ENCODE measurements around the gene SMARCA4.

Gene SMARCA4

DNA sequence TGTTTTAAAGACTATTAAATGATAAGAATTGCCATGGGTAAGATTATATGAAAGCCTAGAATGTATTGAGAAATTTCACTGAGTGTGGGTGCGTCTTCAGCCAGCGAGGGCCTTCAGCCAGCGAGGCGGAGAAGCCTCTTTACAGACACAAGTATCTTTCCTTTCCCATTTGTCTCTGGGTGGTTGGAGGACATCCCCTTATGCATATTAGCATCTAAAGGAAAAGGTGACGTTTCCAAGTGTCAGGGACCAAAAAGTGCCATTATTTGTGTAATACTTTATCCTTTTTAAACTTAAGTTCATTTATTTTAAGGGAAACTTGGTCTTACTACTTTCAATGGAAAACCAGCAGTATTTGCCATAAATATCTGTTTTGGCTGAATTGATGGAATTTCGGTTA, 22.2 kb downstream of the SMARCA4 start:
- TF ChIP-seq, protein P1, sequence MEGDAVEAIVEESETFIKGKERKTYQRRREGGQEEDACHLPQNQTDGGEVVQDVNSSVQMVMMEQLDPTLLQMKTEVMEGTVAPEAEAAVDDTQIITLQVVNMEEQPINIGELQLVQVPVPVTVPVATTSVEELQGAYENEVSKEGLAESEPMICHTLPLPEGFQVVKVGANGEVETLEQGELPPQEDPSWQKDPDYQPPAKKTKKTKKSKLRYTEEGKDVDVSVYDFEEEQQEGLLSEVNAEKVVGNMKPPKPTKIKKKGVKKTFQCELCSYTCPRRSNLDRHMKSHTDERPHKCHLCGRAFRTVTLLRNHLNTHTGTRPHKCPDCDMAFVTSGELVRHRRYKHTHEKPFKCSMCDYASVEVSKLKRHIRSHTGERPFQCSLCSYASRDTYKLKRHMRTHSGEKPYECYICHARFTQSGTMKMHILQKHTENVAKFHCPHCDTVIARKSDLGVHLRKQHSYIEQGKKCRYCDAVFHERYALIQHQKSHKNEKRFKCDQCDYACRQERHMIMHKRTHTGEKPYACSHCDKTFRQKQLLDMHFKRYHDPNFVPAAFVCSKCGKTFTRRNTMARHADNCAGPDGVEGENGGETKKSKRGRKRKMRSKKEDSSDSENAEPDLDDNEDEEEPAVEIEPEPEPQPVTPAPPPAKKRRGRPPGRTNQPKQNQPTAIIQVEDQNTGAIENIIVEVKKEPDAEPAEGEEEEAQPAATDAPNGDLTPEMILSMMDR (conservative IDR thresholded peaks at IDR 0.05; ENCODE audit: low read depth, low read length) = no peak
- no peak for DNase-seq (ENCODE audit: low read depth)
- H3K4me3 ChIP-seq (ENCODE audit: low read length) = no peak overlapping the region

DNA sequence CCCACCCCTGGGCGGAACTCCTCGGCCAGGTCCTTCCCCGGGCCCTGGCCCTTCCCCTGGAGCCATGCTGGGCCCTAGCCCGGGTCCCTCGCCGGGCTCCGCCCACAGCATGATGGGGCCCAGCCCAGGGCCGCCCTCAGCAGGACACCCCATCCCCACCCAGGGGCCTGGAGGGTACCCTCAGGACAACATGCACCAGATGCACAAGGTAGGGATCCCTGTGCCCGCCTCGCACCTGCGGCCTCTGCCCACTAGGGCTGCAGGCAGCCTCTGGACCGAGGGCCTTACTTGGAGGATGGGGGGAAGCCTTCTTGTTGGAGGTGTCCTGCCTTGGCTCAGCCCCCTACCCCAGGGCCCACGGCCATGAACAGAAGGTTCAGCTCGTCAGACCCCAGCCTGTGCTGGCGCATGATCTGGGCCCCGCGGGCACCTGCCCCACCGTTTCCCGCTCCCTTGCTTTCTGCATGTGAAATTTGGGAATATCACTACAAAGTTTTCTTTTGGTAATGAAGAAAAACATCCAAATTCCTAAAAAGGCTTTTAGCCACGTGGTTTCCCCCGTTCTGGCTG, 23.4 kb downstream of the SMARCA4 start:
- TF ChIP-seq, protein P1 (conservative IDR thresholded peaks at IDR 0.05; ENCODE audit: low read depth, low read length) = no peak
- no peak overlapping the region for H3K4me3 ChIP-seq (ENCODE audit: low read length)
- DNase-seq (ENCODE audit: low read depth) = no peak

DNA sequence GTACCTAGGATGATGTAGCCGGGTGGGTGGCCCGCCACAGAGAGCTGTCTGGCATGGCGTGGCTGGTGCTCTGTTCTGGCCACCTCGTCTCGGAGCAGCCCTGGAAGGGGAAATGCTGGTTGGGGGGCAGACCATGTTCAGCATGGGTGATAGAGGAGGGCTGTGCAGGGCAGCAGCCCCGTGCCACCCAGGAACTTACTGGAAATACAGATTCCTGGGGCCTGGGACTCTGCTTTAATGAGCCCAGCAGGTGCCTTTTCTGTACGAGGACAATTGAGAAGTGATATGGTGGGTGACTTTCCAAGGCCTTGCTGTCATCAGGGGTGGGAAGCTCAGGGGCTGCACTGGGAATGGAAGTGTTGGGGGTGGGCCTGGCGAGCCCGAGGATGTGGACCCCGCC, 24.7 kb downstream of the SMARCA4 start:
- TF ChIP-seq, protein P1 (conservative IDR thresholded peaks at IDR 0.05; ENCODE audit: low read depth, low read length) = no peak
- no peak for DNase-seq (ENCODE audit: low read depth)
- no peak overlapping the region for H3K4me3 ChIP-seq (ENCODE audit: low read length)

DNA sequence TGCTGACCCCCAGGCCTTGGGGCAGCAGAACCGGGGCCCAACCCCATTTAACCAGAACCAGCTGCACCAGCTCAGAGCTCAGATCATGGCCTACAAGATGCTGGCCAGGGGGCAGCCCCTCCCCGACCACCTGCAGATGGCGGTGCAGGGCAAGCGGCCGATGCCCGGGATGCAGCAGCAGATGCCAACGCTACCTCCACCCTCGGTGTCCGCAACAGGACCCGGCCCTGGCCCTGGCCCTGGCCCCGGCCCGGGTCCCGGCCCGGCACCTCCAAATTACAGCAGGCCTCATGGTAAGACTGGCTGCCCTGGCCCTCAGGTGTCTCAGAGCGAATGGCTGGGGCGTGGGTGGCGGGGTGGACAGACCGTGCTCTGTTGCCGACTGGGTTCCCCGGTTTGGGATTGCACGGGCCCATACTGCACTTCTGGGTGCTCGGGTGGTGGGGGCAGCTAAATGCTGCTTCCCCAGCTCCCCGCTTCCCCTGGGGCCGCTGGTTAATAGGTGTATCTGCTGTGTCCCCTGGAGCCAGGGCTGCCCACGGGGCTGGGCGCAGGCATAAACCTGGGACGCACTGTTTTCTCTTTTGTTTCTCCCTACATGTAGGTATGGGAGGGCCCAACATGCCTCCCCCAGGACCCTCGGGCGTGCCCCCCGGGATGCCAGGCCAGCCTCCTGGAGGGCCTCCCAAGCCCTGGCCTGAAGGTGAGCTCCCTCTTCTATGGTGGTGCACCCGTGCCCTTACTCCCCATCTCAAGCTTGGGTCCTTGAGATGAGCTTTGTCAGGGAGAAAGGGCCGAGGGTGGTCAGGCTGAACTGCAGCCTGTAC, 25.7 kb downstream of the SMARCA4 start:
- no peak for DNase-seq (ENCODE audit: low read depth)
- TF ChIP-seq, protein P1 (conservative IDR thresholded peaks at IDR 0.05; ENCODE audit: low read depth, low read length) = no peak
- H3K4me3 ChIP-seq (ENCODE audit: low read length) = no peak overlapping the region

DNA sequence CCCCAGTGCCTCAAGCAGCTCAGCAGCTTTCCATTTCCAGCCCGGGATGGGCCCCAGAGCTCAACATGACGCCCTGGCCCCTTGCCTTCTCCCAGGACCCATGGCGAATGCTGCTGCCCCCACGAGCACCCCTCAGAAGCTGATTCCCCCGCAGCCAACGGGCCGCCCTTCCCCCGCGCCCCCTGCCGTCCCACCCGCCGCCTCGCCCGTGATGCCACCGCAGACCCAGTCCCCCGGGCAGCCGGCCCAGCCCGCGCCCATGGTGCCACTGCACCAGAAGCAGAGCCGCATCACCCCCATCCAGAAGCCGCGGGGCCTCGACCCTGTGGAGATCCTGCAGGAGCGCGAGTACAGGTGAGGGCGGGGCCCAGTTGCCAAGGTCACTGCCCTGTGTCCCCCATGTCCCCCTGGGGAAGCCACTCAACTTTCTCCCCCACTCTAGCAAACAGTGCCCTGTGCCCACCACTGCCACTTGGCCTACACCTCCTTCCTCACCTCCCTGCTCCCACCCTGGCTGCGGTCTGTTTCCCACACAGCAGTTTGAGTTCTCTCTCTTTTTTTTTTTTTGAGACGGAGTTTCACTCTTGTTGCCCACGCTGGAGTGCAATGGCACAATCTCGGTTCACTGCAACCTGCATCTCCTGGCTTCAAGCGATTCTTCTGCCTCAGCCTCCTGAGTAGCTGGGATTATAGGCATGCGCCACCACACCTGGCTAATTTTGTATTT, 26.9 kb downstream of the SMARCA4 start:
- H3K4me3 ChIP-seq (ENCODE audit: low read length) = no peak overlapping the region
- TF ChIP-seq, protein P1 (conservative IDR thresholded peaks at IDR 0.05; ENCODE audit: low read depth, low read length) = no peak
- DNase-seq (ENCODE audit: low read depth) = no peak

DNA sequence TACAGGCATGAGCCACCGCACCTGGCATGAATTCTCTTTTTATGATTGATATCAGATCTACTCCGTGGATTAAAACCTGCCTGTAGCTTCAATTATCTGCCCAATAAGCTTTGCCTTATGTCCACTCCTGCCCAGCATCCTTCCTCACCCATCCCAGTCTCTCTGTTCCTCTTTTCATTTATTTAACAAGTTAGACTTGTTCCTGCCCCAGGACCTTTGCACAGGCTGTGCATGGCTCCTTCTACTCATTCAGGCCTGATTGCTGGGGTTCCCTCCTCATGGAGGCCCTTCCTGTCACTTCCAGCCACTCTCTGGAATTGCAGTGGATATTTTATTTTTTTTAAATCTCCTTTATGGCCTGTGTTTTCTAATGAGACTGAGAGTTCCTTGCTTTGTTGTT, 27.6 kb downstream of the SMARCA4 start:
- TF ChIP-seq, protein P1 (conservative IDR thresholded peaks at IDR 0.05; ENCODE audit: low read depth, low read length) = no peak
- DNase-seq (ENCODE audit: low read depth) = no peak

More for the DNA sequence above, 27.6 kb downstream of the SMARCA4 start:
- no peak overlapping the region for H3K4me3 ChIP-seq (ENCODE audit: low read length)

Measured in retinal pigment epithelial cell (primary cell).